Stimulated activated CD4-positive, alpha-beta T cell treated with anti-CD3 and anti-CD28 coated beads, Interleukin-4, amount 100 ng/mL, for 4 hours (primary cell): ENCODE results near the gene OLIG2.

ENCODE experiments used
- DNase-seq, 2 experiments: peaks; one replicate each; pipeline ENCODE4 v3.0.0-alpha.2; 2020

OLIG2 gene

DNA sequence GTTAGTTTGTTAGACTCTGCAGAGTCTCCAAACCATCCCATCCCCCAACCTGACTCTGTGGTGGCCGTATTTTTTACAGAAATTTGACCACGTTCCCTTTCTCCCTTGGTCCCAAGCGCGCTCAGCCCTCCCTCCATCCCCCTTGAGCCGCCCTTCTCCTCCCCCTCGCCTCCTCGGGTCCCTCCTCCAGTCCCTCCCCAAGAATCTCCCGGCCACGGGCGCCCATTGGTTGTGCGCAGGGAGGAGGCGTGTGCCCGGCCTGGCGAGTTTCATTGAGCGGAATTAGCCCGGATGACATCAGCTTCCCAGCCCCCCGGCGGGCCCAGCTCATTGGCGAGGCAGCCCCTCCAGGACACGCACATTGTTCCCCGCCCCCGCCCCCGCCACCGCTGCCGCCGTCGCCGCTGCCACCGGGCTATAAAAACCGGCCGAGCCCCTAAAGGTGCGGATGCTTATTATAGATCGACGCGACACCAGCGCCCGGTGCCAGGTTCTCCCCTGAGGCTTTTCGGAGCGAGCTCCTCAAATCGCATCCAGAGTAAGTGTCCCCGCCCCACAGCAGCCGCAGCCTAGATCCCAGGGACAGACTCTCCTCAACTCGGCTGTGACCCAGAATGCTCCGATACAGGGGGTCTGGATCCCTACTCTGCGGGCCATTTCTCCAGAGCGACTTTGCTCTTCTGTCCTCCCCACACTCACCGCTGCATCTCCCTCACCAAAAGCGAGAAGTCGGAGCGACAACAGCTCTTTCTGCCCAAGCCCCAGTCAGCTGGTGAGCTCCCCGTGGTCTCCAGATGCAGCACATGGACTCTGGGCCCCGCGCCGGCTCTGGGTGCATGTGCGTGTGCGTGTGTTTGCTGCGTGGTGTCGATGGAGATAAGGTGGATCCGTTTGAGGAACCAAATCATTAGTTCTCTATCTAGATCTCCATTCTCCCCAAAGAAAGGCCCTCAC is at the start of gene OLIG2:
Gene OLIG2 (plus strand): TSS at position 447 of the 954 bp plus-strand sequence. CDS start 928 bp downstream, outside the sequence.
- no peak for DNase-seq

DNA sequence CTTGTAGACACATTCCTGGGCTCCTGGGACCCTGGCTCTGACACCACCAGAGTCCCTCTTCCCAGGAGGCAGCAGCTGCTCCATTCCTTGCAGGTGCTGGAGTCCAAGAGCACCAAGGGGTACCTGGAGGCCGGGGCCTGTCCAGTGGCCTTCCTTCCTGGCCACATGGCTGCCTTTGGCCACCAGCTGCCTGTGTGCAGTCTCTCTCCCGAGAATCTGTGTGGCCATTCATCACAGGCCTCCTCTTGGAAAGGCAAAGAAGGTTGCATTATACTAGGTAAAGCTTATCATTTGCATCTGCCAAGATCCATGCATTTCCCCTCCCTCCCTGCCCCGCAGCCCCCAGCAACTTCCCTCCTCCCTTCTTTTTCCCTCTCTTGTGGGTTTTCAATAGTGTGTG is 48.9 kb upstream of the OLIG2 start:
- DNase-seq, result no peak

DNA sequence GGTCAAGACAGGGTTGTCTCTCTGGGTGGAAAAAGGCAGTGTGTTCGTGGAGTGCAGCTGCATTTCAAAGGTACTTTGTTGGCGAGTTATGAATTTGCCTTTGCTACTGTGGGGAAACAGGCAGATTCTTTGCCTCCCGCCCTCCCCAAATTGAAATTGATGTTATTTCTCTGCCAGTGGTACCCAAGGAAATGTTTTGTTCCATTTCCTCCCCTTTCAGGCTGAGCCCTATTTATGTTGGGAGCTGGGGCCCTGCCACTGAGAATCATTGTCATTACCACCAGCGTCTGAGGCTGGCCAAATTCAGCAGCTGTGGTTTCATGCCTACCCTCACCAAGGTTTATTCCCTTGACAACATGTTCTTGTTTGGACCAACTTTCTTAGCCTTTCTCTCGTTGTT is 48.5 kb upstream of the OLIG2 start:
- no peak for DNase-seq

DNA sequence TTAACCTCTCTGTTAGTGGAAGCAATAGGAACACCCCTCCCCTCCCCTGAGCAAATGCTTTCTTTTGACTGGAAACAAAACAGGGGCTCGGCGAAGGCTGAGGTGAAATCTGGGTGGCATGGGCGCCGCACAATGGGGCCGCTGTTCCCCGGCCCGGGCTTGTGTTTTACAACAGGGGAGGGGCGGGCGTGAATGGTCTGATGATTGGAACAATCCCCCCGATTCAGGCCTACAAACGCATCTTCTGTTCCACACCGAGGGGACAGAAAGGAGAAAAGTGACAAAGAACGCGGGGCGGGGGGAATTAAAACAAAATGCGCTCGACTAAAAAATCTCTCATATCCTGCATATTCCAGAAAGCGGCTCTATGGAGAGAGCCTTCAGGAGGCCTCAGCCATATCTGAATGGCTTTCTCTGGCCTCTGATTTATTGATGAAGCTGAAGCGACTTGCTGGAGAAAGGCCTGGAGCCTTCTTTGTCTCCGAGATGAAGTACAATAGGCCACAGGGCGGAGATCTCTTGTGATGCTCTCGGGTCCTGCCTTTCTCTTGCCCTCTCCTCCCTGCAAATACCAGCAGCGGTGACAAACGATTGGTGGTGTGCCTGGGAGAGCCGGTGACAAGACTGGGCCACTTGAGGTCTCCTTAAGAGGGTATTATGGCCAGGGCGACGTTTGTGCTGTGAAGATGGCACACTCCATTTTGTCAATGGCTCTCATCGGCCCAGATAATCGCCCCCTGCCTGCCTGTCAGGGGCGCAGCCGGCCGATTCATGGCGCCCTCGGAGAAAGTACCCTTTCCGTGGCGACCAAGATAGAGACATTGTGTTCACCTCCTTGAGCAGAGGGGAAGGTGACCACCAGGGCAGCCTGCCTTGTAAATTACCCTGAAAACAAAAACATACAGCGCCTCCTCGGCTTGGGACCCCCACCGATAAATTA is 47.1 kb upstream of the OLIG2 start:
- DNase-seq, result no peak

DNA sequence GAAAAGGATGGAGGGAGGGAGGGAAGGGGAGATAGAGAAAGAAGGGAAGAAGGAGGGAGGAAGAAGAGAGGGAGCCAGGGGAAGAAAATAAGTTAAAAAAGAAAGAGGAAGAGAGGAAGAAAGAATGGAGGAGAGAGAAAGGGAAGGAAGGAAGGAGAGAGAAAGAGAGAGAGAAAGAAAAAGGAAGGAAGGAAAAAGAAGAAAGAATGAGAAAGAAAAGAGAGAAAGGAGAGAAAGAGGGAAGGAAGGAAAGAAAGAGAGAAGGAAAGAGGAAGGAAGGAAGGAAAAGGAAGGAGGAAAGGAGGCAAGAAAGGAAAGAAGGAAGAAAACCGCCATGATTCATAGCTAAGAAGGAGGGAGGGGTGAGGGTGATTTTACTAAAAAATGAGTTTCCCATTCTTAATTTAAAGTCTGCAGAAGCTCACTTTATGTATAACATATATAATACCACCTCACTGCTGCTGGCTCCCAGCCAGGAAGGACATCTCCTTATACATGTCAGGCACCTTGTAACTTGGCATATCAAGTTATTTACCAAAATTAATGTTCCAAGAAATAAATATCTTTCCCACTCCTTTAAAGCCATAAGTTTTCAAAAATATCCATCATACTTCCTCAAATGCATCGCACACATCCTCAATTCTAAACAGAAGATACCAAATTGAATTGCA is 46.0 kb upstream of the OLIG2 start:
- DNase-seq, result no peak

DNA sequence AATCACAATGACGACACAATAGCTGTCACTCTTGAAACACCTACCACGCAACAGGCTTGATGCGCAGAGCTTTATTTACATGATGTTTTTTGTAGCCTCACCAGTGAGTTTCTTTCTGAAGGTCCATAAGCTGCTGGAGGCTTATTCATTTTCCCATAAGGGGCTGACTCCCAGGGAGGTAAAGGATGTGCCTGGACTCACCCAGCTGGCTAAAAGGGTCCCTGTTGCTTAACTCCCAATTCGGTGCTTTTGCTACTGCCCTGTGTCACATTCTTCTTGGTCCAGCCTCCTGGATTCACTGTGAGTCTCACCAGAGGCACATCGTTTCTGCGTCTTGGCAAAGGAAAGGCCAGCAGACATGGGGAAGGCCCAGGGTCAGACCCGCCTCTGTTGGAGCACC is 44.6 kb upstream of the OLIG2 start:
- DNase-seq, result no peak

DNA sequence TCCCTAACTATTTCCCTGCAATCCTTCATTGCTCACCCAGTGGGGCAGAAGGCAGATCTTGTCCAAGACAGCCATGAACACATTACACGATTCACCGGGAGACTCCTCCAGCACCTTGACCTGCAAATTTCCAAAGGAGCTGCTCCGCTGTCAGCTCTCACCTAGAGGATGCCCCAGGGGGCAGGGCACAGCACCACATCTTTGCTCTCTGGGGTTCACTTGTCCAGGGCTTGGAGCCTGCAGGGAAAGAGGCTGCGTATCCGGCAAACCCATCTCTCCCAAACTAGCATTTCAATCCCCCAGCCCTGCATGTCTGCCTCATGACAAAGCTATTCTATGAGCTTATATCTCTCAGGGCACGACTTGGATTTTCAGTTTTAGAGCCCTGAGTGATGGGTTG is 35.1 kb upstream of the OLIG2 start:
- no peak for DNase-seq

DNA sequence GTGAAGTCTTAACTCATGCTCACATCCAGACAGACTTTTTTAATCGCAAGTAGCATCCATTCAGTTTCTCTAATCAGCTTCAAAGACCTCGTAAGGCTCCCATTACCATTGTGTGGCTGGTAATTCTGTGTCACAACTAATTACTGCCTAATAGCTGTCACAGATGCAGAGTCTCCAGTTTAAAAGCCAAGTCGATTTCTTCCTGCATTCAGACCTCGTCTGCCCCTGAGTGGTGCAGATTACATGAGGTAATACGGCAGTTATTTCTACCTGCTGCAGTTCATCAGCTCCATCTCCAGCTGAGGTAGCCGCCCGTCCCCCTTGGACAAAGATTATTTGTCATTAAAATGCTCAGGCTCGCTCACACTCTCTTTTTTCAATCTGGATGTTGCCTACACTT is 34.4 kb upstream of the OLIG2 start:
- DNase-seq, result no peak

DNA sequence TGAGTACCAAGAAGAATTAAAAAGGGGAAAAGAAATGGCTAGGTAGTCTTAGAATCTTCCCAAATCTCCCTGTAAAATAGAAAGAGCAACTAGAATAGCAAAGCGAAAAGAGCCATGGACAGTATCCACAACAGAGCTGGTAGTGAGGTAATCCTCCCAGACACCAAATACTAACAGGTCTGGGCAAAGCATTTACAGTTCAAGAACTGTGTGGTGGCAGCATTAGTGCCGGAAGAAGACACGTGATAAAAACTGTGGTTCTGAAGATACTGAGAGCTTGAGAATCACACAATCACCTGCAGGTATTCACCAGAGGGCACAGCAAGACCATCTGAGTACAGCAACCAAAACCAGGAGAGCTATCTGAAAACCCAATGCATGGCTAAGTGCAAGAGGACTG is 31.8 kb upstream of the OLIG2 start:
- no peak for DNase-seq

DNA sequence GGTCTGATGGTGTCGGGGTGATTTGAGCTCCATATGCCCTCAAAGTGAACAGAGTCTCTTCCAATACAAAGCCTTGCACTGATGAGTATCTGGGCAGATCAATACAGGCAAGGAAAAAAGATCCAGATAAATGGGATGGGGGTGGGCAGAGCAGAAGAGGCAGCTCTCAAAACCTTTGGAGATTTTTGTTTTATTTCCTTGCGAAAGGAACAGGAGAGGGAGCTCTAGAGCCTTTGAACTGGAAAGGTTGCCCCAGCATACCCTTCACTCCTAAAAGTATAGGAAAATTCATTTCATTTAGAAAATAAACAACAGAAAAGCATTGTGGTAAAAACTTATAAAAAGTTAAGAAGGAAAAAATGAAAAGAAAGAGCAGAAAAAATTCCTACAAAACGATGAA is 31.4 kb upstream of the OLIG2 start:
- DNase-seq, result no peak

DNA sequence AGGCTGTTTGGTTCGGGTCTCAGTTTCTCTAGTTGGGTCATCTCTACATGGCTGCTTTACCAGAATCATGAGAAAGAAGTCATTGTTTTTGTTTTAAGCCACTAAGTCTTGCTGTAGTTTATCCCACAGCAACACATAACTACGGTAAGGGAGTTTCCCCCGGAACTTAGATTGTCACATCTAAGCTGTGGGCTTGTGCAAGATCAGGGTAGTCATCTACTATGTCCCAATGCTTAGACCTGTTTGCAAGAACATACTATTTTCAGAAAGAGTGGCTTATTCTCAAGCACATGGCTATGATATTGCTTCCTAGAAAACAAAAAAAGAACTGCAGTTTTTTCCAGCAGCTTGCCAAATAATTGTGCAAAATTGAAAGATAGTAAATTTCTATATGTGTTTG is 18.0 kb upstream of the OLIG2 start:
- DNase-seq, result no peak

DNA sequence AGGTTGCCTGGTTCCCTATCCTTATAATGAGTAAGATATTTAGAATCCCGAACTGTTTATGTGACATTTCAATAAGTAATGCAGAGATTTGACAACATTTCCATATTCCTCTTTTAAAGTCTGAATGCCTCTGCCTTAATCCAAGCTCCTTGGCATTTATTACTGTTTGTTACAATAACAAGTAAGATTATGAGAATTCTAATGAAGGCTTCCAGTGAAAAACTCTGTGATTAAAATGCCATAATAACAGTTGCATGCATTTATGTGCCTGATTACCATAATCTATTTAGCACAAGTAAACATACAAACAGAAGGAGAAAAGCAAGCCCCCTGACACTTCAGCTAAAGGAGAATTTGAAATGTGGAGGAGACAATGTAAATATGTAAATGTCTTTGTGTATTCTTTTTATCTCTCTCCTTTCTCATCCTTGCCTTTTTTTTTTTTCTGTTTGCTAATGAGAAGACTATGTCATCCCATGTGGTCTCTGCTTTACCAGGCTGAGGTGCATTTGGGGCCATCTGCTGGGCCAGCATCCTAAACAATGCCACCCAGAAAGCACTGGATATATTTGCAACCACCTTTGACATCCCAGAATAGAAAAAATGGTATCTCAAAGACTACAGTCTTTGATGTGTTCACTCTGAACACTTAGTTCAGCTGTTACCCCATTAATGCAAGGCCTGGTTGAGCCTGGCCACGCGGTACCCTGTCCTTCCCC is 17.2 kb upstream of the OLIG2 start:
- no peak for DNase-seq

DNA sequence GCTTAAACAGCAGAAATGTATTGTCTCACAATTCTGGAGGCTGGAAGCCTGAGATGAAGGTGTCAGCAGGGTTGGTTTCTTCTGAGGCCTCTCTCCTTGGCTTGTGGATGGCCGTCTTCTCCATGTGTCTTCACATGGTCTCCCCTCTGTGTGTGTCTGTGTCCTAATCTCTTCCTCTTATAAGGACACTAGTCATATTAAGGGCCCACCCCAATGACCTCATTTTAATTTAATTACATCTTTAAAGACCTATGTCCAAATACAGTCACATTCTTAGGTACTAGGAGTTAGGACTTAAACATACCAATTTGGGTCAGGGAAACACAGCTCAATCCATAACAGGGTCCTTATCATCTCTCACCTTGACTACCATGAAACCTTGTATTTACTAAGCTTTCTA is 14.8 kb upstream of the OLIG2 start:
- DNase-seq, result no peak

DNA sequence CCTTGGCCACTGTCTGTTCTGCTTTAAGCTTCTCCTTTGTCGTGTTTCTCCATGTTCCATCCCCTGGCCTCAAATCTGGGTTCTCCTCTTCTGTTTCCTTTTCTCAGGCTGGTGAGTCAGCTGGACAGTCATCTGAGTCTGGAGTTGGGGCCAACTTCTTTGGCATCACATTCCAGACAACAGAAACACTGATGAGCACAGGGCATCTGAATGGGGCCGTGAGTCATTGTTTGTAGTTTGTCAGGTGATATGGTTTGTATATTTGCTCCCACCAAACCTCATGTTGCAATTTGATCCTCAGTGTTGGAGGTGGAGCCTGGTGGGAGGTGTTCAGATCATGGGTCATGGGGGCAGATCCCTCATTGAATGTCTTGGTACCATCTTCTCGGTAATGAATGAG is 14.3 kb upstream of the OLIG2 start:
- DNase-seq, result no peak

DNA sequence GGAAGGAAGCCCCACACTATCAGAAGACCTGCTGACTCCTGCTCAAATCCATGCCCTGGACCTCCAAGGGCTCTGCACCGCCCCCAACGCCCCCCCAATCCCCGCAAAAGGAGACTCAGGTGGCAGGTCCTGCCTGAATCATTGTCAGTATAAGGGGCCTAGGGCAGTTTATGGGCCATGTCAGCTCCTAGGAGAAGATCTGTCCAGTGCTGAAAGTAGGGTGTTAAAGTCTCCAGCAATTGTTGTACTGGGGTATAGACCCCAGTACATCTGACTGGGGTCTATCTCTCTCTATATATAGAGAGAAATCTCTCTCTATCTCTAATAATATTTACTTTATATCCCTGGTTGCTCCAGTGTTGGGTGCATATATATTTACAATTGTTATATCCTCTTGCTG is 12.1 kb upstream of the OLIG2 start:
- DNase-seq, result no peak

DNA sequence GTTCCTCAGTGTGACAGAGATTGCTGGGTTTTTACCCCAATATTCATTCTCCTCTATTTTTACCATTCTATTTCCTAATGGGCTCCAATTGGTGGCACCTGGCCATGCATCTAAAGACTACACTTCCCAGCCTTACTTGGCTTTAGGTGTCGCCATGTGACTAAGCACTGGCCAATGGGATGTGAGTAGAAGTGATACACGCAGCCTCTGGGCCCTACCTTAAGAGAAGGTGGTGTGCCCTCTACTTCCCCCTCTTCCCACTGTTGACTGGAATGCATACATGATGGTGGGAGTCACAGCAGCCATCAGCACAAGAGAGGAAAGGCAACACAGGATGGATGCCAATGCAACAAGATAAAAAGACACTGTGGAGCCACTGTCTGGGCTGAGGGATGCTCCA is 11.4 kb upstream of the OLIG2 start:
- no peak for DNase-seq

DNA sequence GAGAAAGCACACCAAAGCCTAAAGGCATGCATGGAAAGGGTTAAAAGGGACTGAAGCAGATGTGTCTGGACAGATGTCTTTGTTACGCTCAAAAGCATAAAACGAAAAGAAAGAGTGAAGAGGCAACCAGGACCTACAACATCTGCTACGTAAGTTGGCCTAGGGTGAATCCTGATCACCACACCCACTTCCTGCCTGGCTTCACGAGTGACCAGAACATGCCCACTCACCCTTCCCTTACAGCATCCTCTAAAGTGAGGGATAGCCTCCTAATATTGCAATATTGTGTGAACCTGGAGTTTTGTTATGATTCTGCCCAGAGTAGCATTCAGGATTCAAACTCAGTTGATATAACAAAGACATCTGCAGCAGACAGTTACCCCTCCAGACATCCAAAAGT is 10.6 kb upstream of the OLIG2 start:
- no peak for DNase-seq

DNA sequence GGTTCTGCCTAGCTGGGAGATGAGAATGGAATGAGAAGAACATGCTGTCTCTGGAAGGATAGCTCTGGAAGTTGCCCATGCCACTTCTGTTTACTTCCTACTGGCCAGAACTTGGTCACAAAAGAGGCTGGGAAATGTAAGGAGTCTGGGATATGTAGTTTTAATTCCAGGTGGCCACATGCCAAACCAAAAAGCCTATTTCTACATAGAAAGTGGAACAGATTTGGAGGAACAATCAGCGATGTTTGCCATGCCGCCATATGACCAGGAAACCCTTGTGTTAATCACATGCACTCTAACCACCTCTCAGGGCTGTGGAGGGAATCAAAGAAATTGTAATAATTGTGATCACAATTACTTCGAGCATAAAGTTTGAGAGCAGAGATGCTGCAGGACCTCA is 10.0 kb upstream of the OLIG2 start:
- no peak for DNase-seq

DNA sequence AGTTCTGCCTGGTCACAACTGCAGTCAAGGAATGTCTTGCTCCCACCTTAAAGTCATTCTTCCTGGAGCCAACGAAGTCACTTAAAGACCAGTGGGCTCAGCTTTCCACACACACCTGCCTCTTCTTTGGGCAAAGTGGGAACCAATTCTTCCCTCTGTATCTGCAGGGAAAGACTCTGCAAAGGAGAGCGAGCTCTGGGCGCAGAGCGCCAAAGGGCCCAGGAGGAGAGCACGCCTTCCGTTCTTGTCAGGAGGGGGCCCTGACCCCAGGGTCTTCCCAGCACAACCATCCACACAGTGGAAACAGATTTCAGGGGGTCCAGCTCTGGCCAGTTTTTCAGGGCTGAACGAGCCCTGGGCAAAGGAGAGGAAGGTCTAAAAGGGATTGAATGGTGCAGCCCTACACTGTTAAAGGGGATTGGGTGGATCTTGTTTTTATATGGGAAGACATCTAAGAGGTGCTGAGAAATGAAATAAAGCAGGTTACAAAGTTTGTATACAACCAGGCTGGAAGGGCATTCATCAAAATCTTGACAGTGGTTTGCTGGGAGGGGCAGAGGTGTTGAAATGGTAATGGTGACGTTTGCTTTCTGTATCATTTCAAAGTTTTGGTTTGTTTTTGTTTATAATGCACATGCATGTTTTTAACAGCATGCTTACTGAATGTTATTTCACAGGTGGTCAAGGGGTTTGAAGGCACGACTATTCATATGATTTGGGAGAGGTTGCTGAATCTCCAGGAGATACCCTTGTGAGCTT is 6.8 kb upstream of the OLIG2 start:
- DNase-seq, result no peak

DNA sequence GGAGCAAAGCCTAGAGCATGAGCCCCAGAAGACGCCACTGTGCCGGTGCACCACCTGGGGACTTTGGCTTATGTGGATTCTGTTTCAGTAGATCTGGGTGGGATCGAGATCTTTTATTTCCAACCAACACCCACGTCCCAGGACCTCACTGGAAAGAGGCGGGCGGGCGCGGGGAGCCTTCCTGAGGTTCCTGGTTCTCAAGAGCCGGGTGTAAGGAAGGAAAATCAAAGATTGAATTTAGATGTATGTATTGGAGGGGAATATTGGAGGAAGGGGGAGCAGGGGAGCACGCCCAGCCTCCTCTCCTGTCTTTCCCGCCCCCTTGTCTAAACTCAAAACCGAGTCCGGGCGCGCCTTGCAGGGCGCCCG is 6.2 kb upstream of the OLIG2 start:
- DNase-seq, result no peak

DNA sequence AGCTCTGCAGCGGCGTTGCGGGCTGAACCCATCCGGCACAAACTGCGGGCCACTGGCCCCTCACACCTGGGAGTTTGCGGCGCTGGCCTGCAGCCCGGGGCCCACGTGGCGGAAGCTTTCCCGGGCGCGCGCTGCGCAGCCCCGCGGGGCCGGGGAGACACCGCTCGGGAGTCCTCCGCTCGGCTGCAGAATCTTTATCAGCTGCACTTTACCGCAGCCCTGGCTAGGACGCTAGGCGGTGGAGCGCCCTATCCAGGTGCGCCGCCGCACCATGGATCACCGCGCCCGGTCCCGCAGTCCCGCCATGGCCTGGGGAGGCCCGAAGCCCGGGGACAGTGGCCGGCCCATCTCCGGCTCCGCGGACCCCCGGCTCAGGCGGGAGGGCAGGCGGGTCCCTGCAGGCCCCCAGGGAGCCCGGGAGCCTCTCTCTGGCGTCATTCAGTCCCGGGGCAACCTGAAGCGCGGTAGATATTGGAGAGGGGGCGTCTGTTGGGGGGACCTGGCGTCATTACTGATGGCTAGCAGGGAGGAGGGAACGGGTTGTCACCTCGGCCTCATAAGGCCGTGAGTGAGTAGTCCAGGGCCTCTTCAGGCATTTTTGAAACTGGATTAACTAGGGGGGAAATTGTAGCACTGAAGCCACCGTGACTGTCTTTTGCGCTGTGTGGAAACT is 5.7 kb upstream of the OLIG2 start:
- DNase-seq, result no peak
